IPS-11a (cell line): ENCODE results near the gene DOCK9.

Source experiments
- H3K4me3 ChIP-seq: one replicate; pipeline ENCODE4 v1.5.1; 2013; ENCODE audit warnings: low read depth, low read length, control low read depth

The DOCK9 gene

GRCh38 chr13:98858191-98858590 is 119.7 kb downstream of the DOCK9 start:
- H3K4me3 ChIP-seq, result no peak overlapping the region

- H3K4me3 ChIP-seq, result no peak overlapping the region
These were observed 120.9 kb downstream of the DOCK9 start for GRCh38 chr13:98856983-98857382.

GRCh38 chr13:98854448-98854847 is 123.4 kb downstream of the DOCK9 start:
- no peak overlapping the region for H3K4me3 ChIP-seq

- no peak overlapping the region for H3K4me3 ChIP-seq
These were observed 124.1 kb downstream of the DOCK9 start for GRCh38 chr13:98853771-98854221.

GRCh38 chr13:98851276-98851675 is 126.6 kb downstream of the DOCK9 start:
- H3K4me3 ChIP-seq, result no peak overlapping the region

- H3K4me3 ChIP-seq, result no peak overlapping the region
These were observed 129.1 kb downstream of the DOCK9 start for GRCh38 chr13:98848746-98849145.

GRCh38 chr13:98847780-98848179 is 130.1 kb downstream of the DOCK9 start:
- no peak overlapping the region for H3K4me3 ChIP-seq

GRCh38 chr13:98846986-98847385 is 130.9 kb downstream of the DOCK9 start:
- H3K4me3 ChIP-seq, result no peak overlapping the region

GRCh38 chr13:98846521-98846920 is 131.3 kb downstream of the DOCK9 start:
- H3K4me3 ChIP-seq, result no peak overlapping the region

GRCh38 chr13:98845742-98846141 is 132.1 kb downstream of the DOCK9 start:
- H3K4me3 ChIP-seq, result no peak overlapping the region

- H3K4me3 ChIP-seq, result no peak overlapping the region
These were observed 133.8 kb downstream of the DOCK9 start for GRCh38 chr13:98844021-98844420.

GRCh38 chr13:98843482-98843877 is 134.4 kb downstream of the DOCK9 start:
- H3K4me3 ChIP-seq, result no peak overlapping the region

GRCh38 chr13:98842858-98843481 is 134.9 kb downstream of the DOCK9 start:
- H3K4me3 ChIP-seq, result no peak overlapping the region

- H3K4me3 ChIP-seq, result no peak overlapping the region
These were observed 135.8 kb downstream of the DOCK9 start for GRCh38 chr13:98842070-98842469.

GRCh38 chr13:98839856-98840769 is 137.8 kb downstream of the DOCK9 start:
- H3K4me3 ChIP-seq, result no peak overlapping the region

- H3K4me3 ChIP-seq, result no peak overlapping the region
These were observed 139.1 kb downstream of the DOCK9 start for GRCh38 chr13:98838776-98839175.

GRCh38 chr13:98837896-98838295 is 140.0 kb downstream of the DOCK9 start:
- H3K4me3 ChIP-seq, result no peak overlapping the region

- H3K4me3 ChIP-seq, result no peak overlapping the region
These were observed 142.7 kb downstream of the DOCK9 start for GRCh38 chr13:98835156-98835555.

GRCh38 chr13:98834254-98834960 is 143.5 kb downstream of the DOCK9 start:
- H3K4me3 ChIP-seq, result no peak overlapping the region

- H3K4me3 ChIP-seq, result no peak overlapping the region
These were observed 146.6 kb downstream of the DOCK9 start for GRCh38 chr13:98831236-98831635.

GRCh38 chr13:98829541-98829940 is 148.3 kb downstream of the DOCK9 start:
- H3K4me3 ChIP-seq, result no peak overlapping the region

GRCh38 chr13:98828614-98829013 is 149.2 kb downstream of the DOCK9 start:
- H3K4me3 ChIP-seq, result no peak overlapping the region
